ENCODE measurements around the gene MIB2.
"Not testable (repeated sequence)": the region's sequence is repeated elsewhere in the genome, so short reads cannot be mapped to it uniquely, and the experiment has no call there.

The MIB2 gene

GRCh38 chr1:1640081-1640480, 24.8 kb downstream of the MIB2 start:
- POLR2A ChIA-PET: not testable (repeated sequence)
- no CpG with 5 or more reads among the region's 25 CpGs for WGBS (ENCODE audit: insufficient coverage)

GRCh38 chr1:1640711-1641461, 25.6 kb downstream of the MIB2 start:
- H3K27me3 ChIP-seq (replicated peaks in 2 of 5; ENCODE audit: control insufficient read depth in 4 of 5, insufficient read depth in 5 of 5, low read length in 4 of 5); POLR2A ChIA-PET; H3K4me3 ChIP-seq (ENCODE audit: control insufficient read depth in 1 of 7, extremely low read depth in 1 of 7, insufficient read depth in 4 of 7, low read depth in 2 of 7, low read length in 6 of 7); H3K9me3 ChIP-seq (ENCODE audit: control extremely low read depth in 1 of 5, control insufficient read depth in 4 of 5, insufficient read depth in 2 of 5, low read depth in 1 of 5, low read length in 4 of 5); DNase-seq; H3K4me1 ChIP-seq (ENCODE audit: control extremely low read depth in 1 of 4, control insufficient read depth in 4 of 4, insufficient read depth in 4 of 4, low read length in 3 of 4); H3K27ac ChIP-seq (ENCODE audit: insufficient read depth in 1 of 2, low read depth in 1 of 2, low read length in 2 of 2, poor library complexity in 1 of 2, severe bottlenecking in 2 of 2); CTCF ChIA-PET: not testable (repeated sequence)
- H3K36me3 ChIP-seq (ENCODE audit: control insufficient read depth in 4 of 4, insufficient read depth in 4 of 4, low read length in 3 of 4): peaks cover 0 to 22% (median 10%) of the 10 kb centered on the region in 4 experiments
- WGBS (ENCODE audit: insufficient coverage): 93% methylated on average over 9 of the region's 38 CpGs

More at GRCh38 chr1:1640081-1640480, 24.8 kb downstream of the MIB2 start:
- H3K4me3 ChIP-seq (ENCODE audit: control insufficient read depth in 1 of 7, extremely low read depth in 1 of 7, insufficient read depth in 4 of 7, low read depth in 2 of 7, low read length in 6 of 7); DNase-seq; H3K4me1 ChIP-seq (ENCODE audit: control extremely low read depth in 1 of 4, control insufficient read depth in 4 of 4, insufficient read depth in 4 of 4, low read length in 3 of 4); CTCF ChIA-PET; H3K9me3 ChIP-seq (ENCODE audit: control extremely low read depth in 1 of 5, control insufficient read depth in 4 of 5, insufficient read depth in 2 of 5, low read depth in 1 of 5, low read length in 4 of 5); H3K27me3 ChIP-seq (replicated peaks in 2 of 5; ENCODE audit: control insufficient read depth in 4 of 5, insufficient read depth in 5 of 5, low read length in 4 of 5); H3K27ac ChIP-seq (ENCODE audit: insufficient read depth in 1 of 2, low read depth in 1 of 2, low read length in 2 of 2, poor library complexity in 1 of 2, severe bottlenecking in 2 of 2): not testable (repeated sequence)
- H3K36me3 ChIP-seq (ENCODE audit: control insufficient read depth in 4 of 4, insufficient read depth in 4 of 4, low read length in 3 of 4): peaks cover 0 to 19% (median 10%) of the 10 kb centered on the region in 4 experiments

- CTCF ChIA-PET; H3K27ac ChIP-seq (ENCODE audit: insufficient read depth in 1 of 2, low read depth in 1 of 2, low read length in 2 of 2, poor library complexity in 1 of 2, severe bottlenecking in 2 of 2); DNase-seq; H3K4me1 ChIP-seq (ENCODE audit: control extremely low read depth in 1 of 4, control insufficient read depth in 4 of 4, insufficient read depth in 4 of 4, low read length in 3 of 4); H3K4me3 ChIP-seq (ENCODE audit: control insufficient read depth in 1 of 7, extremely low read depth in 1 of 7, insufficient read depth in 4 of 7, low read depth in 2 of 7, low read length in 6 of 7); H3K27me3 ChIP-seq (replicated peaks in 2 of 5; ENCODE audit: control insufficient read depth in 4 of 5, insufficient read depth in 5 of 5, low read length in 4 of 5); H3K9me3 ChIP-seq (ENCODE audit: control extremely low read depth in 1 of 5, control insufficient read depth in 4 of 5, insufficient read depth in 2 of 5, low read depth in 1 of 5, low read length in 4 of 5); POLR2A ChIA-PET: not testable (repeated sequence)
- 57% methylated on average over 1 of the region's 5 CpGs for WGBS (ENCODE audit: insufficient coverage)
- H3K36me3 ChIP-seq (ENCODE audit: control insufficient read depth in 4 of 4, insufficient read depth in 4 of 4, low read length in 3 of 4): peaks cover 1 to 32% (median 18%) of the 10 kb centered on the region in 4 experiments
Measured at GRCh38 chr1:1646326-1646725, 31.0 kb downstream of the MIB2 start.

- H3K4me3 ChIP-seq (ENCODE audit: control insufficient read depth in 1 of 7, extremely low read depth in 1 of 7, insufficient read depth in 4 of 7, low read depth in 2 of 7, low read length in 6 of 7); POLR2A ChIA-PET; CTCF ChIA-PET; H3K27ac ChIP-seq (ENCODE audit: insufficient read depth in 1 of 2, low read depth in 1 of 2, low read length in 2 of 2, poor library complexity in 1 of 2, severe bottlenecking in 2 of 2); H3K4me1 ChIP-seq (ENCODE audit: control extremely low read depth in 1 of 4, control insufficient read depth in 4 of 4, insufficient read depth in 4 of 4, low read length in 3 of 4); H3K27me3 ChIP-seq (replicated peaks in 2 of 5; ENCODE audit: control insufficient read depth in 4 of 5, insufficient read depth in 5 of 5, low read length in 4 of 5); H3K9me3 ChIP-seq (ENCODE audit: control extremely low read depth in 1 of 5, control insufficient read depth in 4 of 5, insufficient read depth in 2 of 5, low read depth in 1 of 5, low read length in 4 of 5): not testable (repeated sequence)
- peak in 1 of 3 donors; percentile 8 for DNase-seq
- peaks cover 10 to 44% (median 27%) of the 10 kb centered on the region in 4 experiments for H3K36me3 ChIP-seq (ENCODE audit: control insufficient read depth in 4 of 4, insufficient read depth in 4 of 4, low read length in 3 of 4)
- 93% methylated on average over 12 of the region's 17 CpGs for WGBS (ENCODE audit: insufficient coverage)
Measured at GRCh38 chr1:1647567-1648241, 32.4 kb downstream of the MIB2 start.

- H3K4me1 ChIP-seq (ENCODE audit: control extremely low read depth in 1 of 4, control insufficient read depth in 4 of 4, insufficient read depth in 4 of 4, low read length in 3 of 4); H3K27ac ChIP-seq (ENCODE audit: insufficient read depth in 1 of 2, low read depth in 1 of 2, low read length in 2 of 2, poor library complexity in 1 of 2, severe bottlenecking in 2 of 2); POLR2A ChIA-PET; H3K27me3 ChIP-seq (replicated peaks in 2 of 5; ENCODE audit: control insufficient read depth in 4 of 5, insufficient read depth in 5 of 5, low read length in 4 of 5); H3K4me3 ChIP-seq (ENCODE audit: control insufficient read depth in 1 of 7, extremely low read depth in 1 of 7, insufficient read depth in 4 of 7, low read depth in 2 of 7, low read length in 6 of 7); CTCF ChIA-PET; DNase-seq; H3K9me3 ChIP-seq (ENCODE audit: control extremely low read depth in 1 of 5, control insufficient read depth in 4 of 5, insufficient read depth in 2 of 5, low read depth in 1 of 5, low read length in 4 of 5): not testable (repeated sequence)
- peaks cover 10 to 45% (median 27%) of the 10 kb centered on the region in 4 experiments for H3K36me3 ChIP-seq (ENCODE audit: control insufficient read depth in 4 of 4, insufficient read depth in 4 of 4, low read length in 3 of 4)
- 98% methylated on average over 7 of the region's 11 CpGs for WGBS (ENCODE audit: insufficient coverage)
Measured at GRCh38 chr1:1648265-1648664, 33.0 kb downstream of the MIB2 start.

GRCh38 chr1:1658583-1659549, 43.6 kb downstream of the MIB2 start, which contains the start of gene CDK11B:
CDK11B (minus strand) TSS chr1:1659004; CDS start chr1:1657485, 1,519 bp downstream.
- POLR2A ChIA-PET; H3K27me3 ChIP-seq (replicated peaks in 2 of 5; ENCODE audit: control insufficient read depth in 4 of 5, insufficient read depth in 5 of 5, low read length in 4 of 5); H3K9me3 ChIP-seq (ENCODE audit: control extremely low read depth in 1 of 5, control insufficient read depth in 4 of 5, insufficient read depth in 2 of 5, low read depth in 1 of 5, low read length in 4 of 5); H3K4me1 ChIP-seq (ENCODE audit: control extremely low read depth in 1 of 4, control insufficient read depth in 4 of 4, insufficient read depth in 4 of 4, low read length in 3 of 4): not testable (repeated sequence)
- Histone ChIP-seq H3K4me3 (ENCODE audit: control insufficient read depth in 1 of 7, extremely low read depth in 1 of 7, insufficient read depth in 4 of 7, low read depth in 2 of 7, low read length in 6 of 7) (peak within 1 kb of the TSS; percentile 31 to 83 (median 67)), H3K27ac (ENCODE audit: insufficient read depth in 1 of 2, low read depth in 1 of 2, low read length in 2 of 2, poor library complexity in 1 of 2, severe bottlenecking in 2 of 2) (peak within 1 kb of the TSS; percentile 95), H3K36me3 (ENCODE audit: control insufficient read depth in 4 of 4, insufficient read depth in 4 of 4, low read length in 3 of 4) (peaks cover 6 to 26% (median 13%) of the 10 kb centered on the region in 4 experiments)
- DNase-seq: peak; percentile 99
- 0% methylated on average over 34 of the region's 96 CpGs for WGBS (ENCODE audit: insufficient coverage)
- CTCF ChIA-PET: interaction anchor here (0.6 kb wide), 1 partner anchor 417 kb away, joined by 3 read pairs; no protein-coding TSS in a partner anchor
